Astrocyte (in vitro differentiated cells and primary cell): ENCODE data around the gene NINJ1. TPM values are rescaled to one million over a fixed set of nuclear protein-coding genes. Genes with fewer than 3 reads are reported as not detected.

Experiments used
- DNase-seq: peaks from one replicate; pipeline ENCODE4 v3.0.0-alpha.2; 2010; ENCODE audit warnings: low read depth
- FAIRE-seq: peaks from 2 replicates; lab custom pipeline; 2011; peaks lifted over from hg19 to GRCh38; lab: Jason Lieb, UNC
- H2AFZ ChIP-seq: 2 replicates; pipeline ENCODE4 v1.6.0; 2012; ENCODE audit warnings: low read depth, low read length, inconsistent platforms
- H3K27ac ChIP-seq: 2 replicates; pipeline ENCODE4 v1.5.1; 2011; ENCODE audit warnings: low read depth, low read length, inconsistent platforms
- H3K27me3 ChIP-seq: 2 replicates; pipeline ENCODE4 v1.6.0; 2011; ENCODE audit warnings: low read length, inconsistent platforms; ENCODE audit not compliant: insufficient read depth
- H3K36me3 ChIP-seq: 2 replicates; pipeline ENCODE4 v1.5.1; 2011; ENCODE audit warnings: low read length, inconsistent platforms; ENCODE audit not compliant: insufficient read depth
- H3K4me1 ChIP-seq: 2 replicates; pipeline ENCODE4 v1.5.1; 2011; ENCODE audit warnings: low read length, inconsistent platforms; ENCODE audit not compliant: insufficient read depth
- H3K4me2 ChIP-seq: 2 replicates; pipeline ENCODE4 v1.6.0; 2012; ENCODE audit warnings: low read length, inconsistent platforms
- H3K4me3 ChIP-seq: 2 replicates; pipeline ENCODE4 v1.5.1; 2011; ENCODE audit warnings: low read depth, mild to moderate bottlenecking, low read length, inconsistent platforms; ENCODE audit not compliant: insufficient read depth
- H3K79me2 ChIP-seq: 2 replicates; pipeline ENCODE4 v1.6.0; 2012; ENCODE audit warnings: mild to moderate bottlenecking, low read length, inconsistent platforms; ENCODE audit not compliant: insufficient read depth
- H3K9ac ChIP-seq: 2 replicates; pipeline ENCODE4 v1.6.0; 2012; ENCODE audit warnings: mild to moderate bottlenecking, low read length, inconsistent platforms
- H3K9me3 ChIP-seq: 2 replicates; pipeline ENCODE4 v1.5.1; 2012; ENCODE audit warnings: low read depth, mild to moderate bottlenecking, low read length, inconsistent platforms; ENCODE audit not compliant: insufficient read depth
- H4K20me1 ChIP-seq: 2 replicates; pipeline ENCODE4 v1.6.0; 2012; ENCODE audit warnings: low read length, inconsistent platforms; ENCODE audit not compliant: insufficient read depth
- H3K27ac Mint-ChIP-seq: one replicate; pipeline ENCODE4 v1.8.0; 2021; ENCODE audit warnings: mild to moderate bottlenecking, mixed read lengths; ENCODE audit not compliant: unreplicated experiment
- H3K27me3 Mint-ChIP-seq: one replicate; pipeline ENCODE4 v1.8.0; 2021; ENCODE audit warnings: low read depth, mixed read lengths; ENCODE audit not compliant: unreplicated experiment
- H3K36me3 Mint-ChIP-seq: one replicate; pipeline ENCODE4 v1.8.0; 2021; ENCODE audit warnings: low read depth, mixed read lengths; ENCODE audit not compliant: unreplicated experiment
- H3K4me1 Mint-ChIP-seq: one replicate; pipeline ENCODE4 v1.8.0; 2021; ENCODE audit warnings: low read depth, mixed read lengths; ENCODE audit not compliant: unreplicated experiment
- H3K4me3 Mint-ChIP-seq: one replicate; pipeline ENCODE4 v1.8.0; 2021; ENCODE audit warnings: mild to moderate bottlenecking, moderate library complexity, mixed read lengths; ENCODE audit not compliant: unreplicated experiment
- H3K9me3 Mint-ChIP-seq: one replicate; pipeline ENCODE4 v1.8.0; 2021; ENCODE audit warnings: mild to moderate bottlenecking, mixed read lengths; ENCODE audit not compliant: unreplicated experiment
- EZH2 ChIP-seq: IDR thresholded peaks from 2 replicates; pipeline ENCODE4 v1.6.1; 2012; ENCODE audit warnings: mild to moderate bottlenecking, low read length, inconsistent platforms; ENCODE audit not compliant: insufficient read depth
- total RNA-seq: library from RNA; stranded (reverse); gene quantifications from 2 replicates; pipeline ENCODE4 v1.2.1, GENCODE V29; 2021
- TF ChIP-seq, protein P1 (sequence below): IDR thresholded peaks from 2 replicates; pipeline ENCODE4 v1.5.1; 2011; ENCODE audit warnings: low read depth, mild to moderate bottlenecking, inconsistent platforms, low read length, moderate library complexity; ENCODE audit not compliant: insufficient read depth

Gene NINJ1
- total RNA-seq, 1 donor from 2014 or later = 28.3 TPM

DNA sequence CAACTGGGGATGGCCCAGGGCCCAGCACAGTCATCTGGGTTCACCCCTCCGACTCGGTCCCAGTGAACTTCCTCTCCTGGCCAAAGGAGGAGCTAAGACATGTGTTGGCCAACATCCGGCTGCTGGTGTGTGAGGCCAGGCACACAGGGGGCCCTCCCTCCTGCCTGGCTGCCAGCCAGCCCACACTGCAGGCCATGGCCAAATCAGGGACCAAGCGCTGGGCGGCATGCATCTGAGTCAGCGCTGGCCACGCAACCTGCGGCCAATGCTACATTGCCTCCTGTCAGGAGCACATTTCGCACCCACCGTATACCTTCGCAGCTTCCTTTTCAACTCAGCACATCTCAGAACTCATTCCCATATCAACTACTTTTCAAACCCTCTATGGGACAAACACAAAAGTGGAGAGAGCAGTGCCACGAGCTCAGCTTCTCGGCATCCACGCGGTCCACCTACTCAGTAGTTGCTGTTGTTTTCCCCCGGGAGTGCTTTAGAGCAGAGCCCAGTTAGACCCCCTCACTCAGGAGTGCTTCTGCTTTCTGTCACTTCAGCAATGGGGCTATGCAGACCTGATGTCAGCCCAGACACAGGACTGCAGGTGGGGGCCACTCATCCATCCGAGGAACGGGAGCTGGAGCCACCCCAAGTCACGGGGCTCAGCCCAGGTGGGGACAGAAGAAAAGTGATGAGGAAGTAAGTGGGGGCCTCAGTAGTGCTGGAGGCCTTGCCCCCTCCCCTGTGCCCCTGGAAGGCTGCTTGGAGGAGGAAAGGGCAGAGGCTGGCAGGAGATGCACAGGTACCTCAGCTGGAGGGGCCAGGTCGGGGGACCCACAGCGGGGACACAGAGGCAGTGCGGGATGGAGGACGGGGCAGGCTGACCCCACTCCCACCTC, 13.9 kb downstream of the NINJ1 start:
- Histone ChIP-seq H3K27ac (no peak overlapping the region), H3K4me3 (no peak overlapping the region), H3K36me3 (no peaks in the 10 kb centered on the region), H2AFZ (no peak overlapping the region), H3K4me1 (peaks cover 12% of the 10 kb centered on the region), H3K27me3 (no peaks in the 10 kb centered on the region), H3K9ac (peak overlapping the region; percentile 23), H4K20me1 (peaks cover 5% of the 10 kb centered on the region), H3K79me2 (no peaks in the 10 kb centered on the region), H3K4me2 (peak overlapping the region; percentile 64), H3K9me3 (no peaks in the 10 kb centered on the region)
- Mint-ChIP-seq H3K9me3 (no peaks in the 10 kb centered on the region), H3K4me1 (no peaks in the 10 kb centered on the region), H3K27ac (no peak overlapping the region), H3K27me3 (peaks cover 9% of the 10 kb centered on the region), H3K36me3 (peaks cover 2% of the 10 kb centered on the region), H3K4me3 (no peak overlapping the region)
- DNase-seq = peak; percentile 91
- TF ChIP-seq EZH2 = no peak
- TF ChIP-seq, protein P1, sequence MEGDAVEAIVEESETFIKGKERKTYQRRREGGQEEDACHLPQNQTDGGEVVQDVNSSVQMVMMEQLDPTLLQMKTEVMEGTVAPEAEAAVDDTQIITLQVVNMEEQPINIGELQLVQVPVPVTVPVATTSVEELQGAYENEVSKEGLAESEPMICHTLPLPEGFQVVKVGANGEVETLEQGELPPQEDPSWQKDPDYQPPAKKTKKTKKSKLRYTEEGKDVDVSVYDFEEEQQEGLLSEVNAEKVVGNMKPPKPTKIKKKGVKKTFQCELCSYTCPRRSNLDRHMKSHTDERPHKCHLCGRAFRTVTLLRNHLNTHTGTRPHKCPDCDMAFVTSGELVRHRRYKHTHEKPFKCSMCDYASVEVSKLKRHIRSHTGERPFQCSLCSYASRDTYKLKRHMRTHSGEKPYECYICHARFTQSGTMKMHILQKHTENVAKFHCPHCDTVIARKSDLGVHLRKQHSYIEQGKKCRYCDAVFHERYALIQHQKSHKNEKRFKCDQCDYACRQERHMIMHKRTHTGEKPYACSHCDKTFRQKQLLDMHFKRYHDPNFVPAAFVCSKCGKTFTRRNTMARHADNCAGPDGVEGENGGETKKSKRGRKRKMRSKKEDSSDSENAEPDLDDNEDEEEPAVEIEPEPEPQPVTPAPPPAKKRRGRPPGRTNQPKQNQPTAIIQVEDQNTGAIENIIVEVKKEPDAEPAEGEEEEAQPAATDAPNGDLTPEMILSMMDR = peak; percentile 9
- peak; percentile 69 for FAIRE-seq

DNA sequence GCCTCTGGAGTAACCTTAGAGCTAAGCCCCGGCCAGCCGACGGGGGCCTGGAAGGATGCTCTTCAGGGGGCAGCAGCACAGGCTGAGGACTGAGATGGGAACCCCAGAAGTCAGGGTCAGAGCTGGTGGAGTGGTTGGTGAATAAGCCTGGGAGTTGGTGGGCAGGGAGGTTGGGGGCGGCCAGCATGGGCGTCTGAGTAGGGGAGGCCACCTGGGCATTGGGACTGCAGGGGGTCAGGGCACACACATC, 14.4 kb downstream of the NINJ1 start:
- Histone ChIP-seq H2AFZ (no peak overlapping the region), H3K9ac (no peak overlapping the region), H3K4me2 (peak overlapping the region; percentile 64), H3K27me3 (no peaks in the 10 kb centered on the region), H3K4me1 (peaks cover 12% of the 10 kb centered on the region), H3K27ac (no peak overlapping the region), H3K4me3 (no peak overlapping the region), H3K9me3 (no peaks in the 10 kb centered on the region), H3K36me3 (no peaks in the 10 kb centered on the region), H4K20me1 (peaks cover 5% of the 10 kb centered on the region), H3K79me2 (no peaks in the 10 kb centered on the region)
- no peak for DNase-seq
- TF ChIP-seq EZH2 = no peak
- TF ChIP-seq, protein P1 = no peak
- no peak overlapping the region for H3K27ac Mint-ChIP-seq
- no peaks in the 10 kb centered on the region for H3K36me3 Mint-ChIP-seq
- no peaks in the 10 kb centered on the region for H3K9me3 Mint-ChIP-seq
- no peak overlapping the region for H3K4me3 Mint-ChIP-seq
- peaks cover 9% of the 10 kb centered on the region for H3K27me3 Mint-ChIP-seq
- FAIRE-seq = no peak
- no peaks in the 10 kb centered on the region for H3K4me1 Mint-ChIP-seq
